ENCODE results near the gene BCL11B. TPM values are rescaled to one million over a fixed set of nuclear protein-coding genes. Genes with fewer than 3 reads are reported as not detected.

BCL11B gene
- polyA plus RNA-seq, 3 donors from 2014 or later = 0.75 to 3.1 (median 1.0) TPM

GRCh38 chr14:99185436-99186068 is 86.4 kb downstream of the BCL11B start:
- no peaks in the 10 kb centered on the region for H3K9me3 Mint-ChIP-seq
- peaks cover 86 to 97% of the 10 kb centered on the region in 2 donors for H3K4me1 Mint-ChIP-seq
- H3K36me3 Mint-ChIP-seq = no peaks in the 10 kb centered on the region
- peak overlapping the region in 3 of 5 donors; percentile 17 to 33 (median 18) for H3K4me3 Mint-ChIP-seq
- H3K27me3 Mint-ChIP-seq (ENCODE audit: low read depth in 3 of 3) = peaks cover 0 to 2% (median 0%) of the 10 kb centered on the region in 3 donors
- peak overlapping the region; percentile 28 to 82 (median 65) for H3K27ac Mint-ChIP-seq
- no peak for DNase-seq

DNA sequence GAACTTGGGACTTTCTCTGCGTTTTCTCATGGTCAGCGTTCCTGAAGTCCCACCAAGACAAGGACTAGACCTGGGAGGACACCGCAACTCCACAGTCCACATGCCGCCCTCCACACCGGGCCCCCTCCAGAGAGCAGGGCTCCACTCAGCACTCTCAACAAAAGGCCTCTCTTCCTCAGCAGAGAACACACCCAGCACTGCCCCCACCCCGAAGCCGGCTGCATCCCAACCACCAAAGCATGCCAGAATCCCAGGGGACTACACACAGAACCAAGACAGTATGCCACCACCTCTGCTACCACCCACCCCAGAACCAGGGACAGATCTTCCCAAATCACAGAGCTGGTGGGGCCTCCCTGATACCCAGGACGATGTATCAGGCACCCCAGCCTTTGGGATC is 88.3 kb downstream of the BCL11B start:
- H3K4me3 Mint-ChIP-seq = peak overlapping the region in 2 of 5 donors; percentile 4 to 8
- H3K9me3 Mint-ChIP-seq = no peaks in the 10 kb centered on the region
- H3K4me1 Mint-ChIP-seq = peaks cover 84 to 94% of the 10 kb centered on the region in 2 donors
- H3K36me3 Mint-ChIP-seq = no peaks in the 10 kb centered on the region
- peaks cover 0 to 2% (median 0%) of the 10 kb centered on the region in 3 donors for H3K27me3 Mint-ChIP-seq (ENCODE audit: low read depth in 3 of 3)
- no peak for DNase-seq
- peak overlapping the region in 5 of 6 donors; percentile 12 to 46 (median 21) for H3K27ac Mint-ChIP-seq

DNA sequence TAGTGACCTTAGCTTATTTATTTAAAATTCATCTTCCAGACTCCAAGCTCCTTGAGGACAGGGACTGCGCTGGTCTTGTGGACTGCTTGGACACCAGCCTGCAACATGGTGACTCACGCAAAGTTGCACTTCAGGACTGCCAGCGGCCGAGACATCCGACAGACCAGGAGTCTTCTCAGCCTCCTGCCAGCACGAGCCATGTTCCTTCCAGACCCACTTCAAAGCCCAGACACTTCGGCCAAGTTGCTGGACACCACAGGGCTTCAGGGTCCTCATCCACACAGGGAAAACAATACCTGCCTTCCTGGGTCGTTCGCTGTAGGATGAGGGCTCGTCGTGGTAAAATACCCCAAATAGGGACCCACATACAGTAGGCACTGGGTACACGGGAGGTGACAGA is 88.7 kb downstream of the BCL11B start:
- Mint-ChIP-seq H3K9me3 (no peaks in the 10 kb centered on the region), H3K27me3 (ENCODE audit: low read depth in 3 of 3) (peaks cover 0 to 2% (median 0%) of the 10 kb centered on the region in 3 donors), H3K27ac (peak overlapping the region in 3 of 6 donors; percentile 12 to 33 (median 13)), H3K4me3 (no peak overlapping the region), H3K36me3 (no peaks in the 10 kb centered on the region), H3K4me1 (peaks cover 86 to 96% of the 10 kb centered on the region in 2 donors)
- DNase-seq = no peak

DNA sequence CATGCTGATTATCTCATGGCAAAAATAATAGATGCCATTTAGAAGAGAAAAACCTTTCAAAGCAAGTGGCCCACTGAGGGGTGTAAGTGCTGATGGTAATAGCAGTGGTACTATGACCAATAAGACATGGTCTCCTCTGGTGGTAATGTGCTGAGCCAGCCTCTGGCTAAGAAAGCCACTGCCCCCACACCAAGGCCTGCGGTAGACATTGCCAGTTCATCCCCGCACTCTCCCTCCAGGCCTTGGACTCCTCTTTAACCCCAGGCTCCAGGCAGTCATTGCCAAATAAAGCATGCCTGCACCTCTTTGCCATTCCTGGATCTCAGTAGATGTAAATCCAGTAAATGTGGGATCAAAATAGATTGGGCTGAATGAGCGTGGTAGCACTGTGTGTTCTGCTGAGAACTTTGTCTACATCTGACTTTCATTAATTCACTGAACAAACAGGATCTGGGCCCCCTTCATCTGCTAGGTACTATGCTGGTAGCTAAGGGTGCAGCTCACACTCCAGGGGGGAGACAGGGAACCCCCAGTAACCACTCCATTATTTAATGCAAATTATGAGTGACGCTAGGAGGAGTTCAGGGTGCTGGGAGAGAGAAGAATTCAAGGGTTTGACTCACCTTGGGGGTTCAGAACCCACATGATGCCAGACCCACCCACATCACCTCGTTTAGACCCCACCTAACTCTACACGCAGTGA is 89.3 kb downstream of the BCL11B start:
- peak overlapping the region in 4 of 6 donors; percentile 5 to 46 (median 26) for H3K27ac Mint-ChIP-seq
- peaks cover 0 to 2% (median 0%) of the 10 kb centered on the region in 3 donors for H3K27me3 Mint-ChIP-seq (ENCODE audit: low read depth in 3 of 3)
- peaks cover 86 to 96% of the 10 kb centered on the region in 2 donors for H3K4me1 Mint-ChIP-seq
- H3K36me3 Mint-ChIP-seq = no peaks in the 10 kb centered on the region
- H3K9me3 Mint-ChIP-seq = no peaks in the 10 kb centered on the region
- DNase-seq = no peak
- no peak overlapping the region for H3K4me3 Mint-ChIP-seq

GRCh38 chr14:99181804-99182520 is 90.0 kb downstream of the BCL11B start:
- DNase-seq = no peak
- H3K36me3 Mint-ChIP-seq = no peaks in the 10 kb centered on the region
- H3K4me3 Mint-ChIP-seq = peak overlapping the region in 1 of 5 donors; percentile 15

GRCh38 chr14:99181241-99181640 is 90.8 kb downstream of the BCL11B start:
- H3K4me3 Mint-ChIP-seq = no peak overlapping the region
- peaks cover 0 to 3% (median 0%) of the 10 kb centered on the region in 3 donors for H3K27me3 Mint-ChIP-seq (ENCODE audit: low read depth in 3 of 3)
- no peaks in the 10 kb centered on the region for H3K9me3 Mint-ChIP-seq
- no peak for DNase-seq
- no peak overlapping the region for H3K27ac Mint-ChIP-seq
- H3K36me3 Mint-ChIP-seq = peaks cover 0 to 6% (median 0%) of the 10 kb centered on the region in 3 donors
- H3K4me1 Mint-ChIP-seq = peaks cover 82 to 92% of the 10 kb centered on the region in 2 donors

More at GRCh38 chr14:99181804-99182520, 90.0 kb downstream of the BCL11B start:
- peak overlapping the region in 3 of 6 donors; percentile 5 to 45 (median 13) for H3K27ac Mint-ChIP-seq
- H3K4me1 Mint-ChIP-seq = peaks cover 86 to 96% of the 10 kb centered on the region in 2 donors
- peaks cover 0 to 2% (median 2%) of the 10 kb centered on the region in 3 donors for H3K27me3 Mint-ChIP-seq (ENCODE audit: low read depth in 3 of 3)
- H3K9me3 Mint-ChIP-seq = no peaks in the 10 kb centered on the region

GRCh38 chr14:99179946-99180345 is 92.1 kb downstream of the BCL11B start:
- Mint-ChIP-seq H3K4me1 (peaks cover 71 to 79% of the 10 kb centered on the region in 2 donors), H3K27ac (peak overlapping the region in 5 of 6 donors; percentile 12 to 61 (median 41)), H3K36me3 (peaks cover 0 to 6% (median 0%) of the 10 kb centered on the region in 3 donors), H3K9me3 (no peaks in the 10 kb centered on the region), H3K27me3 (ENCODE audit: low read depth in 3 of 3) (peaks cover 0 to 5% (median 0%) of the 10 kb centered on the region in 3 donors), H3K4me3 (no peak overlapping the region)
- no peak for DNase-seq

GRCh38 chr14:99179506-99179905 is 92.5 kb downstream of the BCL11B start:
- H3K27me3 Mint-ChIP-seq (ENCODE audit: low read depth in 3 of 3) = peaks cover 0 to 5% (median 0%) of the 10 kb centered on the region in 3 donors
- H3K36me3 Mint-ChIP-seq = peaks cover 0 to 6% (median 0%) of the 10 kb centered on the region in 3 donors
- H3K27ac Mint-ChIP-seq = peak overlapping the region in 5 of 6 donors; percentile 12 to 41 (median 34)
- no peak overlapping the region for H3K4me3 Mint-ChIP-seq
- H3K9me3 Mint-ChIP-seq = no peaks in the 10 kb centered on the region
- H3K4me1 Mint-ChIP-seq = peaks cover 66 to 75% of the 10 kb centered on the region in 2 donors
- DNase-seq = no peak

- no peak overlapping the region for H3K4me3 Mint-ChIP-seq
- peaks cover 54 to 61% of the 10 kb centered on the region in 2 donors for H3K4me1 Mint-ChIP-seq
- peaks cover 0 to 9% (median 0%) of the 10 kb centered on the region in 3 donors for H3K27me3 Mint-ChIP-seq (ENCODE audit: low read depth in 3 of 3)
- no peaks in the 10 kb centered on the region for H3K9me3 Mint-ChIP-seq
- peaks cover 2 to 17% (median 3%) of the 10 kb centered on the region in 3 donors for H3K36me3 Mint-ChIP-seq
- peak overlapping the region; percentile 21 to 72 (median 56) for H3K27ac Mint-ChIP-seq
- no peak for DNase-seq
Measured at GRCh38 chr14:99177886-99178835, 93.8 kb downstream of the BCL11B start.

- no peak overlapping the region for H3K4me3 Mint-ChIP-seq
- H3K9me3 Mint-ChIP-seq = no peaks in the 10 kb centered on the region
- H3K27me3 Mint-ChIP-seq (ENCODE audit: low read depth in 3 of 3) = peaks cover 0 to 9% (median 0%) of the 10 kb centered on the region in 3 donors
- peaks cover 8 to 24% (median 9%) of the 10 kb centered on the region in 3 donors for H3K36me3 Mint-ChIP-seq
- H3K27ac Mint-ChIP-seq = peak overlapping the region; percentile 8 to 90 (median 64)
- peaks cover 44 to 52% of the 10 kb centered on the region in 2 donors for H3K4me1 Mint-ChIP-seq
- no peak for DNase-seq
Measured at GRCh38 chr14:99177046-99177655, 94.8 kb downstream of the BCL11B start.

DNA sequence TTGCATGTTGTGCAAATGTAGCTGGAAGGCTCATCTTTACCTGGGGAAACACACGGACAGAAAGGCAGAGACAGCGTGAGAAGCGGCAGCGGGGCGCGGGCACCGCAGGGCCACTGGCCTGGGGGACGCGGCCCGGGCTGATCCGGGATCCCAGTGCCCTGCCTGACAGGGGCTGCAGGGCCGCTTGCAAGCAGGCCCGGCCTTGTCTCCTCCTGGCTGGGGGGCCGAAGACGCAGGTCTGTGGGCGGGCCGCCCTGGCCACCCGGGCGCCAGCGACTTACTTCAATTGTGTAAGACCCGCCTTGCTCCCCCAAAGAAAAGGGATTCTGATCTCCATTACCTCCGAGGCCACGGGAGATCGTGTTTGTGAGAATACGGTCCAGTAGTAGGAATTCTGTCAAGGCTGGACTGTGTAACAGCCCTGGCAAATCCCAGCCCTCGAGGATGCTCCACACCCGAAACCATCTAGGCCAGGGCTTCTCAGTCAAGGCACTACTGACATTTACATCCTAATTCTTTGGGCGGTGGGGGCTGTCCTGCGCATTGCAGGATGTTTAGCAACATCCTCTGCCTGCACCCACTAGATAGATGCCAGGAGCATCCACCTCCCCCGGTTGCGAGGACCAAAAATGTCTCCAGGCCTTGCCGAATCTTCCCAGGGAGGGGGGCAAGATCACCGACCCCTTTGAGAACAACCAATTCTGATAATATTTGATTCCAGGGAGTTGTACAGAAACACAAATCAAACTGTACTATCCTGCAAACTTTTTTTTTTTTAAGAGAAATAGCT is 95.6 kb downstream of the BCL11B start:
- Mint-ChIP-seq H3K36me3 (peaks cover 8 to 25% (median 11%) of the 10 kb centered on the region in 3 donors), H3K27ac (peak overlapping the region in 3 of 6 donors; percentile 12 to 57 (median 21)), H3K9me3 (no peaks in the 10 kb centered on the region), H3K4me3 (no peak overlapping the region), H3K27me3 (ENCODE audit: low read depth in 3 of 3) (peaks cover 0 to 9% (median 0%) of the 10 kb centered on the region in 3 donors), H3K4me1 (peaks cover 43 to 49% of the 10 kb centered on the region in 2 donors)
- DNase-seq = no peak

Data from immature natural killer cell (primary cell).